GM21825 (cell line): ENCODE results near the gene SLC22A4.

ENCODE experiments used
- ATAC-seq: cut with Tn5 transposase; IDR thresholded peaks from one replicate; pipeline ENCODE4 v1.9.1; 2021; ENCODE audit warnings: mild to moderate bottlenecking, moderate library complexity; ENCODE audit not compliant: unreplicated experiment

SLC22A4 gene

GRCh38 chr5:132391870-132392269 is 97.7 kb downstream of the SLC22A4 start:
- no peak for ATAC-seq

- ATAC-seq: no peak
These were observed 98.2 kb downstream of the SLC22A4 start for GRCh38 chr5:132392411-132392810.

DNA sequence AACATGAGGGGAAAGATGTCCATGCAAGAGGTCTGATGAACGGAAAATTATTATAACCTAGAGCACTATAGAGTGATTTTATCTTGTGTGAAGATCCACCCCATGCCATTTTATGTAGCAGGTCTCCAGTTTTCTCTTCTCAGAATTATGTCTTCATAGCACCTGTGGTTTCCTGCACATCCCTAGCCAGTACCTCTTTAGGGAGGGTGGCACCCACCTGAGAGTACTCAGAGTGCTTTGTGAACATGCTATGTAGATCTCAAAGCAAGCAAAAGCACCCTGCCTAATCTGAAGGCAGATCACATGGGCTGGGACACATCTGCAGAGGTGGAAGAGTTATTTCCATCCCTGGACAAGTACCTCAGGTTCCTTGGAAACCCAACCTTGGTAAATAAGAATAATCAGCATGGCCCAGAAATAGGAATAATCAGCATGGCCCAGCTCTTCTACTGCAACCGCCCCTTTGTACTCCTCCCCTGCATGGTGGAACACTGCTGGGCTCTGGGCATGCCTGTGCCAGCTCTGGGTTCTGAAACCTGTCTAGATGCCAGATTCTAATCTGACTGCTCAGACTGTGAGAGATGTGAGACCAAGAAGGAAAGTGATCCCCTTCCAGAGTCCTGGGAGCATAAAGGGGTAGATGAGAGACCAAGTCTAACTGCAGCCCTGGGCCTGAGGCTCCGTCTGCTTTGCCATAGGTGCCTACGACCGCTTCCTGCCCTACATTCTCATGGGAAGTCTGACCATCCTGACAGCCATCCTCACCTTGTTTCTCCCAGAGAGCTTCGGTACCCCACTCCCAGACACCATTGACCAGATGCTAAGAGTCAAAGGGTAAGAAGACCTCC is 99.0 kb downstream of the SLC22A4 start:
- ATAC-seq: no peak
